Measurements from ENCODE around the gene STON2. TPM values are rescaled to one million over a fixed set of nuclear protein-coding genes. Genes with fewer than 3 reads are reported as not detected.

The STON2 gene
- total RNA-seq, 1 experiment from 2014 or later = 0.36 TPM

- in situ Hi-C loops (cut with HindIII; ENCODE audit: low pct_unique_long_range_greater_than_20kb, low sequenced_read_pairs) = no loop called here
- ChIA-PET POLR2A (interaction anchor here (0.5 kb wide), 1 partner anchor 172 kb away, joined by 4 read pairs; no protein-coding TSS in a partner anchor), CTCF (no interaction called here)
- H3K9me3 ChIP-seq (ENCODE audit: control insufficient read depth, insufficient read depth, low read depth, low read length) = no peaks in the 10 kb centered on the region
- TF ChIP-seq POLR2AphosphoS5 (IDR thresholded peaks at IDR 0.05; ENCODE audit: low read depth, low read length) (no peak), TCF7L2 (IDR thresholded peaks at IDR 0.05; ENCODE audit: low read depth, low read length) (no peak), CTCF (IDR thresholded peaks at IDR 0.05) (no peak), SIN3A (IDR thresholded peaks at IDR 0.05; ENCODE audit: borderline replicate concordance, insufficient read depth, low read depth, low read length) (no peak), REST (IDR thresholded peaks at IDR 0.05; ENCODE audit: insufficient read depth in 1 of 2, low read depth in 2 of 2, low read length in 1 of 2) (no peak)
- ATAC-seq (no peak), DNase-seq (ENCODE audit: low read depth, low spot score) (no peak)
- H3K36me3 ChIP-seq (ENCODE audit: control insufficient read depth, insufficient read depth, low read length) = no peaks in the 10 kb centered on the region
- no peaks in the 10 kb centered on the region for H3K4me1 ChIP-seq (ENCODE audit: control insufficient read depth, insufficient read depth, low read length)
- H3K4me3 ChIP-seq (ENCODE audit: low read depth in 2 of 2, low read length in 2 of 2) = no peak overlapping the region
- intact Hi-C loops (cut with micrococcal nuclease; ENCODE audit: unreplicated experiment) = no loop called here
- no peaks in the 10 kb centered on the region for H3K27me3 ChIP-seq (ENCODE audit: control insufficient read depth, insufficient read depth, low read length)
- BruUV-seq (replicated peaks) = no TSS peak
- H3K27ac ChIP-seq (ENCODE audit: low read length) = no peak overlapping the region
These were observed 9.4 kb downstream of the STON2 start for GRCh38 chr14:81390696-81391095.

- no TSS peak for BruUV-seq (replicated peaks)
- H3K27me3 ChIP-seq (ENCODE audit: control insufficient read depth, insufficient read depth, low read length) = no peaks in the 10 kb centered on the region
- no peaks in the 10 kb centered on the region for H3K36me3 ChIP-seq (ENCODE audit: control insufficient read depth, insufficient read depth, low read length)
- POLR2A ChIA-PET = no interaction called here
- CTCF ChIA-PET = no interaction called here
- TF ChIP-seq REST (IDR thresholded peaks at IDR 0.05; ENCODE audit: insufficient read depth in 1 of 2, low read depth in 2 of 2, low read length in 1 of 2) = no peak
- TF ChIP-seq POLR2AphosphoS5 (IDR thresholded peaks at IDR 0.05; ENCODE audit: low read depth, low read length) = no peak
- TF ChIP-seq SIN3A (IDR thresholded peaks at IDR 0.05; ENCODE audit: borderline replicate concordance, insufficient read depth, low read depth, low read length) = no peak
- no peak for TF ChIP-seq TCF7L2 (IDR thresholded peaks at IDR 0.05; ENCODE audit: low read depth, low read length)
- TF ChIP-seq CTCF (IDR thresholded peaks at IDR 0.05) = no peak
- no peak overlapping the region for H3K4me3 ChIP-seq (ENCODE audit: low read depth in 2 of 2, low read length in 2 of 2)
- DNase-seq (ENCODE audit: low read depth, low spot score) (no peak), ATAC-seq (no peak)
- no peaks in the 10 kb centered on the region for H3K4me1 ChIP-seq (ENCODE audit: control insufficient read depth, insufficient read depth, low read length)
- intact Hi-C loops (cut with micrococcal nuclease; ENCODE audit: unreplicated experiment) = no loop called here
- no peak overlapping the region for H3K27ac ChIP-seq (ENCODE audit: low read length)
- in situ Hi-C loops (cut with HindIII; ENCODE audit: low pct_unique_long_range_greater_than_20kb, low sequenced_read_pairs) = no loop called here
- H3K9me3 ChIP-seq (ENCODE audit: control insufficient read depth, insufficient read depth, low read depth, low read length) = no peaks in the 10 kb centered on the region
These were observed 11.8 kb downstream of the STON2 start for GRCh38 chr14:81388336-81388735.
